H1 (cell line): Measurements from ENCODE around the gene SRRM3.

Source experiments
- ASH2L ChIP-seq: fragments of 200-600, 300-600 bp; sonication (generic); IDR thresholded peaks from one replicate; pipeline ENCODE4 v1.7.1; 2017; ENCODE audit warnings: low read length
- EGR1 ChIP-seq: IDR thresholded peaks from 2 replicates; pipeline ENCODE4 v1.6.1; 2011; ENCODE audit warnings: low read depth, low read length, borderline replicate concordance
- EP300 ChIP-seq, 2 experiments: IDR thresholded peaks; 1 replicate in 1 of 2; 2 replicates in 1 of 2; pipeline ENCODE4 v1.6.1; 2011 to 2012; ENCODE audit warnings: low read depth in 2 of 2, low read length in 2 of 2, mild to moderate bottlenecking in 2 of 2, borderline replicate concordance in 1 of 2, inconsistent platforms in 1 of 2, moderate library complexity in 1 of 2
- KDM1A ChIP-seq: fragments of 200-600, 300-600 bp; sonication (generic); IDR thresholded peaks from 2 replicates; pipeline ENCODE4 v1.7.1; 2016; ENCODE audit warnings: mild to moderate bottlenecking, low read length, borderline replicate concordance
- NRF1 ChIP-seq: IDR thresholded peaks from 2 replicates; pipeline ENCODE4 v1.6.1; 2011; ENCODE audit warnings: mild to moderate bottlenecking, low read depth, low read length, improper control_type of control experiment
- PHF8 ChIP-seq: fragments of 200-600 bp; sonication (generic); conservative IDR thresholded peaks from 2 replicates; pipeline ENCODE4 v1.7.1; 2012; ENCODE audit warnings: low read depth, mild to moderate bottlenecking, inconsistent platforms, low read length, moderate library complexity
- POLR2A ChIP-seq, 2 experiments: IDR thresholded peaks; 1 replicate in 1 of 2; 2 replicates in 1 of 2; pipeline ENCODE4 v1.6.1; 2011; ENCODE audit warnings: low read depth in 2 of 2, low read length in 2 of 2, mild to moderate bottlenecking in 2 of 2; ENCODE audit errors: control extremely low read depth in 1 of 2
- TAF1 ChIP-seq: IDR thresholded peaks from 2 replicates; pipeline ENCODE4 v1.6.1; 2011; ENCODE audit warnings: mild to moderate bottlenecking, low read depth, low read length
- TF ChIP-seq, protein P1 (sequence below), 3 experiments: IDR thresholded peaks; 1 replicate in 2 of 3; 2 replicates in 1 of 3; pipeline versions ENCODE4 v1.5.1 to v1.6.1; 2011; ENCODE audit warnings: low read length in 3 of 3, mild to moderate bottlenecking in 3 of 3, inconsistent platforms in 2 of 3, low read depth in 1 of 3, moderate library complexity in 1 of 3; ENCODE audit not compliant: insufficient read depth in 1 of 3; ENCODE audit errors: control extremely low read depth in 1 of 3
- TF ChIP-seq, protein P2 (sequence below): IDR thresholded peaks from 2 replicates; pipeline ENCODE4 v1.6.1; 2012; ENCODE audit warnings: low read length, inconsistent platforms

- no peak for TF ChIP-seq TAF1
- TF ChIP-seq, protein P1, sequence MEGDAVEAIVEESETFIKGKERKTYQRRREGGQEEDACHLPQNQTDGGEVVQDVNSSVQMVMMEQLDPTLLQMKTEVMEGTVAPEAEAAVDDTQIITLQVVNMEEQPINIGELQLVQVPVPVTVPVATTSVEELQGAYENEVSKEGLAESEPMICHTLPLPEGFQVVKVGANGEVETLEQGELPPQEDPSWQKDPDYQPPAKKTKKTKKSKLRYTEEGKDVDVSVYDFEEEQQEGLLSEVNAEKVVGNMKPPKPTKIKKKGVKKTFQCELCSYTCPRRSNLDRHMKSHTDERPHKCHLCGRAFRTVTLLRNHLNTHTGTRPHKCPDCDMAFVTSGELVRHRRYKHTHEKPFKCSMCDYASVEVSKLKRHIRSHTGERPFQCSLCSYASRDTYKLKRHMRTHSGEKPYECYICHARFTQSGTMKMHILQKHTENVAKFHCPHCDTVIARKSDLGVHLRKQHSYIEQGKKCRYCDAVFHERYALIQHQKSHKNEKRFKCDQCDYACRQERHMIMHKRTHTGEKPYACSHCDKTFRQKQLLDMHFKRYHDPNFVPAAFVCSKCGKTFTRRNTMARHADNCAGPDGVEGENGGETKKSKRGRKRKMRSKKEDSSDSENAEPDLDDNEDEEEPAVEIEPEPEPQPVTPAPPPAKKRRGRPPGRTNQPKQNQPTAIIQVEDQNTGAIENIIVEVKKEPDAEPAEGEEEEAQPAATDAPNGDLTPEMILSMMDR (IDR thresholded peaks at IDR 0.05; ENCODE audit: control extremely low read depth in 1 of 3, insufficient read depth in 1 of 3, low read depth in 1 of 3, low read length in 3 of 3): no peak
- TF ChIP-seq POLR2A (IDR thresholded peaks at IDR 0.05; ENCODE audit: control extremely low read depth in 1 of 2, low read depth in 2 of 2, low read length in 2 of 2): no peak
- TF ChIP-seq PHF8: no peak
- no peak for TF ChIP-seq EGR1
- no peak for TF ChIP-seq EP300 (IDR thresholded peaks at IDR 0.05; ENCODE audit: borderline replicate concordance in 1 of 2, low read depth in 2 of 2, low read length in 2 of 2)
- TF ChIP-seq KDM1A: no peak
- TF ChIP-seq ASH2L: no peak
- TF ChIP-seq, protein P2, sequence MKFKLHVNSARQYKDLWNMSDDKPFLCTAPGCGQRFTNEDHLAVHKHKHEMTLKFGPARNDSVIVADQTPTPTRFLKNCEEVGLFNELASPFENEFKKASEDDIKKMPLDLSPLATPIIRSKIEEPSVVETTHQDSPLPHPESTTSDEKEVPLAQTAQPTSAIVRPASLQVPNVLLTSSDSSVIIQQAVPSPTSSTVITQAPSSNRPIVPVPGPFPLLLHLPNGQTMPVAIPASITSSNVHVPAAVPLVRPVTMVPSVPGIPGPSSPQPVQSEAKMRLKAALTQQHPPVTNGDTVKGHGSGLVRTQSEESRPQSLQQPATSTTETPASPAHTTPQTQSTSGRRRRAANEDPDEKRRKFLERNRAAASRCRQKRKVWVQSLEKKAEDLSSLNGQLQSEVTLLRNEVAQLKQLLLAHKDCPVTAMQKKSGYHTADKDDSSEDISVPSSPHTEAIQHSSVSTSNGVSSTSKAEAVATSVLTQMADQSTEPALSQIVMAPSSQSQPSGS: no peak
- no peak for TF ChIP-seq NRF1
Measured at GRCh38 chr7:76252021-76252420, 50.3 kb downstream of the SRRM3 start.
